SH-SY5Y (cell line): ENCODE results near the gene FMO1.

Experiments
- GATA2 ChIP-seq: IDR thresholded peaks from 2 replicates; pipeline ENCODE4 v1.6.1; 2011; ENCODE audit warnings: mild to moderate bottlenecking, low read depth, low read length
- GATA3 ChIP-seq: IDR thresholded peaks from 2 replicates; pipeline ENCODE4 v1.6.1; 2011; ENCODE audit warnings: low read depth, mild to moderate bottlenecking, low read length, moderate library complexity

GRCh38 chr1:171210355-171210754 is 37.9 kb upstream of the FMO1 start:
- TF ChIP-seq GATA2 = no peak
- TF ChIP-seq GATA3 = no peak
